ENCODE results near the gene ZBED1. TPM values are rescaled to one million over a fixed set of nuclear protein-coding genes. Genes with fewer than 3 reads are reported as not detected.
"Not testable (repeated sequence)": the region's sequence is repeated elsewhere in the genome, so short reads cannot be mapped to it uniquely, and the experiment has no call there.

The ZBED1 gene
- total and polyA plus RNA-seq, 4 donors = 15.9 to 49.0 (median 26.9) TPM

DNA sequence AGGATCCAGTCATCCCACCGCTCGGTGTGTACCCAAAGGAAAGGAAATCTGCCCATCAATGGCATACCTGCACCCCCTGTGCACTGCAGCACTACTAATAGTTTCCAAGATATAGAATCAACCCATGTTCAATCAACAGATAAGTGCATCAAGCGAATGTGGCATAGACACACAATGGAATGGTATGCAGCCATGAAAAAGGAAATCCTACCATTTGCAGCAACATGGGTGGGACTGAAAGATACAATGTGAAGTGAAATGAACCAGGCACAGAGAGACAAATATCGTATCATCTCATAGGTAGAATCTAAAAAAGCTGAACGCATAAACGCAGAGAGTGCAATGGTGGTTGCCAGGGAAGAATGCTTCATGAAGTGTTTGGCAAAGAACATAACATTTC, 42.5 kb downstream of the ZBED1 start:
- DNase-seq (ENCODE audit: low spot score) = no peak
- Histone ChIP-seq H3K9ac (ENCODE audit: low read depth in 1 of 2, low read length in 2 of 2) (no peak overlapping the region), H3K36me3 (ENCODE audit: control insufficient read depth in 4 of 4, insufficient read depth in 3 of 4, low read depth in 1 of 4, low read length in 3 of 4) (no peaks in the 10 kb centered on the region), H3K4me1 (ENCODE audit: control insufficient read depth in 4 of 4, insufficient read depth in 4 of 4, low read length in 3 of 4) (peaks cover 0 to 7% (median 5%) of the 10 kb centered on the region in 4 donors), H3K27ac (ENCODE audit: low read depth in 1 of 2, low read length in 2 of 2) (no peak overlapping the region), H3K9me3 (ENCODE audit: control insufficient read depth in 4 of 4, low read length in 3 of 4) (no peaks in the 10 kb centered on the region), H3K4me3 (ENCODE audit: low read depth in 1 of 3, low read length in 3 of 3) (no peak overlapping the region), H3K27me3 (ENCODE audit: control insufficient read depth in 4 of 4, insufficient read depth in 4 of 4, low read length in 3 of 4) (no peaks in the 10 kb centered on the region)
- TF ChIP-seq SP1 (IDR thresholded peaks at IDR 0.05) = no peak
- WGBS = 97% methylated on average over 6 of the region's 6 CpGs

DNA sequence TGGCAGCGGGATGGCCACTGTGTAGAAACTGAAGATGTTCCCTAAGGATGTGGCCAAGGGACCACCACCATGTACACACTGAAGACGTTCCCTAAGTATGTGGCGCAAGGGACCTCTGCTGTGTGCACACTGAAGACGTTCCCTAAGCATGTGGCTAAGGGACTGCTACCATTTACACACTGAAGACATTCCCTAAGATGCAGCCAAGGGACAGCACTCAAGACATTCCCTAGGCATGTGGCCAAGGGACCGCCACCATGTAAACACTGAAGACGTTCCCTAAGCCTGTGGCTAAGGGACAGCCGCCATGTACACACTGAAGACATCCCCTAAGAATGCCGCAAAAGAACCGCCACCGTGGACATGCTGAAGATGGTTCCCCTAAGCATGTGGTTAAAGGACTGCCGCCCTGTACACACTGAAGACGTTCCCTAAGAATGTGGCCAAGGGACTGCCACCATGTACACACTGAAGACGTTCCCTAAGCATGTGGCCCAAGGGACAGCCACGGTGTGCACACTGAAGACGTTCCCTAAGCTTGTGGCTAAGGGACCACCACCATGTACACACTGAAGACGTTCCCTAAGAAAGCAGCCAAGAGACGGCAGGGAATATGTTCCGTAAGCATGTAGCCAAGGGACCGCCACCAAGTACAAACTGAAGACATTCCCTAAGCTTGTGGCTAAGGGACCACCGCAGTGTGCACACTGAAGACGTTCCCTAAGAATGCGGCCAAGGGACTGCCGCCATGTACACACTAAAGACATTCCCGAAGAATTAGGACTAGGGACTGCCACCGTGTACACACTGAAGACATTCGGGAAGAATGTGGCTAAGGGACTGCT, 43.3 kb downstream of the ZBED1 start:
- DNase-seq (ENCODE audit: low spot score) = no peak
- Histone ChIP-seq H3K27me3 (ENCODE audit: control insufficient read depth in 4 of 4, insufficient read depth in 4 of 4, low read length in 3 of 4) (no peaks in the 10 kb centered on the region), H3K36me3 (ENCODE audit: control insufficient read depth in 4 of 4, insufficient read depth in 3 of 4, low read depth in 1 of 4, low read length in 3 of 4) (no peaks in the 10 kb centered on the region), H3K9me3 (ENCODE audit: control insufficient read depth in 4 of 4, low read length in 3 of 4) (no peaks in the 10 kb centered on the region), H3K4me1 (ENCODE audit: control insufficient read depth in 4 of 4, insufficient read depth in 4 of 4, low read length in 3 of 4) (peaks cover 0 to 7% (median 5%) of the 10 kb centered on the region in 4 donors), H3K4me3 (ENCODE audit: low read depth in 1 of 3, low read length in 3 of 3) (no peak overlapping the region), H3K27ac (ENCODE audit: low read depth in 1 of 2, low read length in 2 of 2) (no peak overlapping the region), H3K9ac (ENCODE audit: low read depth in 1 of 2, low read length in 2 of 2) (no peak overlapping the region)
- WGBS = 94% methylated on average over 26 of the region's 26 CpGs
- no peak for TF ChIP-seq TAF1 (conservative IDR thresholded peaks at IDR 0.05)
- no peak for TF ChIP-seq HNF4G (IDR thresholded peaks at IDR 0.05)
- TF ChIP-seq, protein P1, sequence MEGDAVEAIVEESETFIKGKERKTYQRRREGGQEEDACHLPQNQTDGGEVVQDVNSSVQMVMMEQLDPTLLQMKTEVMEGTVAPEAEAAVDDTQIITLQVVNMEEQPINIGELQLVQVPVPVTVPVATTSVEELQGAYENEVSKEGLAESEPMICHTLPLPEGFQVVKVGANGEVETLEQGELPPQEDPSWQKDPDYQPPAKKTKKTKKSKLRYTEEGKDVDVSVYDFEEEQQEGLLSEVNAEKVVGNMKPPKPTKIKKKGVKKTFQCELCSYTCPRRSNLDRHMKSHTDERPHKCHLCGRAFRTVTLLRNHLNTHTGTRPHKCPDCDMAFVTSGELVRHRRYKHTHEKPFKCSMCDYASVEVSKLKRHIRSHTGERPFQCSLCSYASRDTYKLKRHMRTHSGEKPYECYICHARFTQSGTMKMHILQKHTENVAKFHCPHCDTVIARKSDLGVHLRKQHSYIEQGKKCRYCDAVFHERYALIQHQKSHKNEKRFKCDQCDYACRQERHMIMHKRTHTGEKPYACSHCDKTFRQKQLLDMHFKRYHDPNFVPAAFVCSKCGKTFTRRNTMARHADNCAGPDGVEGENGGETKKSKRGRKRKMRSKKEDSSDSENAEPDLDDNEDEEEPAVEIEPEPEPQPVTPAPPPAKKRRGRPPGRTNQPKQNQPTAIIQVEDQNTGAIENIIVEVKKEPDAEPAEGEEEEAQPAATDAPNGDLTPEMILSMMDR (IDR thresholded peaks at IDR 0.05; ENCODE audit: low read depth, low read length, missing input control) = no peak
- no peak for TF ChIP-seq HNF4A (conservative IDR thresholded peaks at IDR 0.05)
- TF ChIP-seq, protein P2, sequence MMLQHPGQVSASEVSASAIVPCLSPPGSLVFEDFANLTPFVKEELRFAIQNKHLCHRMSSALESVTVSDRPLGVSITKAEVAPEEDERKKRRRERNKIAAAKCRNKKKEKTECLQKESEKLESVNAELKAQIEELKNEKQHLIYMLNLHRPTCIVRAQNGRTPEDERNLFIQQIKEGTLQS (IDR thresholded peaks at IDR 0.05) = no peak
- TF ChIP-seq FOXA1 (IDR thresholded peaks at IDR 0.05) = no peak
- TF ChIP-seq, protein P3, sequence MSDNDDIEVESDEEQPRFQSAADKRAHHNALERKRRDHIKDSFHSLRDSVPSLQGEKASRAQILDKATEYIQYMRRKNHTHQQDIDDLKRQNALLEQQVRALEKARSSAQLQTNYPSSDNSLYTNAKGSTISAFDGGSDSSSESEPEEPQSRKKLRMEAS (IDR thresholded peaks at IDR 0.05) = no peak
- TF ChIP-seq SP1 (IDR thresholded peaks at IDR 0.05) = no peak
- TF ChIP-seq EGR1 (IDR thresholded peaks at IDR 0.05; ENCODE audit: low read depth in 2 of 2) = no peak
- TF ChIP-seq, protein P4, sequence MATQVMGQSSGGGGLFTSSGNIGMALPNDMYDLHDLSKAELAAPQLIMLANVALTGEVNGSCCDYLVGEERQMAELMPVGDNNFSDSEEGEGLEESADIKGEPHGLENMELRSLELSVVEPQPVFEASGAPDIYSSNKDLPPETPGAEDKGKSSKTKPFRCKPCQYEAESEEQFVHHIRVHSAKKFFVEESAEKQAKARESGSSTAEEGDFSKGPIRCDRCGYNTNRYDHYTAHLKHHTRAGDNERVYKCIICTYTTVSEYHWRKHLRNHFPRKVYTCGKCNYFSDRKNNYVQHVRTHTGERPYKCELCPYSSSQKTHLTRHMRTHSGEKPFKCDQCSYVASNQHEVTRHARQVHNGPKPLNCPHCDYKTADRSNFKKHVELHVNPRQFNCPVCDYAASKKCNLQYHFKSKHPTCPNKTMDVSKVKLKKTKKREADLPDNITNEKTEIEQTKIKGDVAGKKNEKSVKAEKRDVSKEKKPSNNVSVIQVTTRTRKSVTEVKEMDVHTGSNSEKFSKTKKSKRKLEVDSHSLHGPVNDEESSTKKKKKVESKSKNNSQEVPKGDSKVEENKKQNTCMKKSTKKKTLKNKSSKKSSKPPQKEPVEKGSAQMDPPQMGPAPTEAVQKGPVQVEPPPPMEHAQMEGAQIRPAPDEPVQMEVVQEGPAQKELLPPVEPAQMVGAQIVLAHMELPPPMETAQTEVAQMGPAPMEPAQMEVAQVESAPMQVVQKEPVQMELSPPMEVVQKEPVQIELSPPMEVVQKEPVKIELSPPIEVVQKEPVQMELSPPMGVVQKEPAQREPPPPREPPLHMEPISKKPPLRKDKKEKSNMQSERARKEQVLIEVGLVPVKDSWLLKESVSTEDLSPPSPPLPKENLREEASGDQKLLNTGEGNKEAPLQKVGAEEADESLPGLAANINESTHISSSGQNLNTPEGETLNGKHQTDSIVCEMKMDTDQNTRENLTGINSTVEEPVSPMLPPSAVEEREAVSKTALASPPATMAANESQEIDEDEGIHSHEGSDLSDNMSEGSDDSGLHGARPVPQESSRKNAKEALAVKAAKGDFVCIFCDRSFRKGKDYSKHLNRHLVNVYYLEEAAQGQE (IDR thresholded peaks at IDR 0.05) = no peak
- TF ChIP-seq RAD21 (IDR thresholded peaks at IDR 0.05) = no peak
- no peak for TF ChIP-seq NR2F2 (IDR thresholded peaks at IDR 0.05)
- TF ChIP-seq GABPA (IDR thresholded peaks at IDR 0.05 in 1 of 2, conservative IDR thresholded peaks at IDR 0.05 in 1 of 2) = no peak
- TF ChIP-seq, protein P5, sequence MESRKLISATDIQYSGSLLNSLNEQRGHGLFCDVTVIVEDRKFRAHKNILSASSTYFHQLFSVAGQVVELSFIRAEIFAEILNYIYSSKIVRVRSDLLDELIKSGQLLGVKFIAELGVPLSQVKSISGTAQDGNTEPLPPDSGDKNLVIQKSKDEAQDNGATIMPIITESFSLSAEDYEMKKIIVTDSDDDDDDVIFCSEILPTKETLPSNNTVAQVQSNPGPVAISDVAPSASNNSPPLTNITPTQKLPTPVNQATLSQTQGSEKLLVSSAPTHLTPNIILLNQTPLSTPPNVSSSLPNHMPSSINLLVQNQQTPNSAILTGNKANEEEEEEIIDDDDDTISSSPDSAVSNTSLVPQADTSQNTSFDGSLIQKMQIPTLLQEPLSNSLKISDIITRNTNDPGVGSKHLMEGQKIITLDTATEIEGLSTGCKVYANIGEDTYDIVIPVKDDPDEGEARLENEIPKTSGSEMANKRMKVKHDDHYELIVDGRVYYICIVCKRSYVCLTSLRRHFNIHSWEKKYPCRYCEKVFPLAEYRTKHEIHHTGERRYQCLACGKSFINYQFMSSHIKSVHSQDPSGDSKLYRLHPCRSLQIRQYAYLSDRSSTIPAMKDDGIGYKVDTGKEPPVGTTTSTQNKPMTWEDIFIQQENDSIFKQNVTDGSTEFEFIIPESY (IDR thresholded peaks at IDR 0.05) = no peak
- TF ChIP-seq YY1 (IDR thresholded peaks at IDR 0.05) = no peak
- no peak for TF ChIP-seq FOXA2 (IDR thresholded peaks at IDR 0.05)
- no peak for TF ChIP-seq RXRA (IDR thresholded peaks at IDR 0.05)

DNA sequence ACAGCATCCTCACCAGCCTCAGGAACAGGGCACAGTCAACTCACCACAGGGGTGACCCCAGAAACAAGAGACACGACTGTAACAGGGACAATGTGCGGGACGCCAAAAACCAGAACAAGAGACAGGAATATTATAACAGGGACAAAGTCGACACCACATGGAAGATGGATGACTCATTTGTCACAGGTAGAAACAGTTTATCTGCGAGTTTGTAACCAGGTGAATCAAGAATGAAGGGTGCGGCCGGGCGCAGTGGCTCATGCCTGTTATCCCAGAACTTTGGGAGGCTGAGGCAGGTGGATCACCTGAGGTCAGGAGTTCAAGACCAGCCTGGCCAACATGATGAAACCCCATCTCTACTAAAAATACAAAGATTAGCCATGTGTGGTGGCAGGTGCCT, 44.7 kb downstream of the ZBED1 start:
- H3K4me3 ChIP-seq (ENCODE audit: low read depth in 1 of 3, low read length in 3 of 3); H3K36me3 ChIP-seq (ENCODE audit: control insufficient read depth in 4 of 4, insufficient read depth in 3 of 4, low read depth in 1 of 4, low read length in 3 of 4); H3K9me3 ChIP-seq (ENCODE audit: control insufficient read depth in 4 of 4, low read length in 3 of 4); H3K27ac ChIP-seq (ENCODE audit: low read depth in 1 of 2, low read length in 2 of 2); H3K9ac ChIP-seq (ENCODE audit: low read depth in 1 of 2, low read length in 2 of 2); DNase-seq (ENCODE audit: low spot score); H3K4me1 ChIP-seq (ENCODE audit: control insufficient read depth in 4 of 4, insufficient read depth in 4 of 4, low read length in 3 of 4); H3K27me3 ChIP-seq (ENCODE audit: control insufficient read depth in 4 of 4, insufficient read depth in 4 of 4, low read length in 3 of 4): not testable (repeated sequence)
- WGBS = 93% methylated on average over 8 of the region's 8 CpGs

DNA sequence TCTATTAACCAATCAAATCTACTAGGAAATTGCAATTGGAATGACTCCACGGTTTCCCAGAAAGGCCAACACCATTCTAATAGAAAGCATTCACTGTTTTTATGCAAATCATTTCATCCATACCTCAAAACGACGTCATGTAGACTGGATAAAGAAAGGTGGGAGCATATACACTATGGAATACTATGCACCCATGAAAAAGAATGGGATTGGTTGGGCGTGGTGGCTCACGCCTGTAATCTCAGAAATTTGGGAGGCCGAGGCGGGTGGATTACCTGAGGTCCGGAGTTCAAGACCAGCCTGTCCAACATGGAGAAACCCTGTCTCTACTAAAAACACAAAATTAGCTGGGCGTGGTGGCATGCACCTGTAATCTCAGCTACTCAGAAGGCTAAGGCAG, 46.2 kb downstream of the ZBED1 start:
- 97% methylated on average over 9 of the region's 9 CpGs for WGBS
- not testable (repeated sequence) for H3K36me3 ChIP-seq (ENCODE audit: control insufficient read depth in 4 of 4, insufficient read depth in 3 of 4, low read depth in 1 of 4, low read length in 3 of 4); H3K27me3 ChIP-seq (ENCODE audit: control insufficient read depth in 4 of 4, insufficient read depth in 4 of 4, low read length in 3 of 4); DNase-seq (ENCODE audit: low spot score); H3K27ac ChIP-seq (ENCODE audit: low read depth in 1 of 2, low read length in 2 of 2); H3K4me1 ChIP-seq (ENCODE audit: control insufficient read depth in 4 of 4, insufficient read depth in 4 of 4, low read length in 3 of 4); H3K4me3 ChIP-seq (ENCODE audit: low read depth in 1 of 3, low read length in 3 of 3); H3K9ac ChIP-seq (ENCODE audit: low read depth in 1 of 2, low read length in 2 of 2); H3K9me3 ChIP-seq (ENCODE audit: control insufficient read depth in 4 of 4, low read length in 3 of 4)
